ENCODE results near the gene GEMIN2.

- TF ChIP-seq CTCF (IDR thresholded peaks at IDR 0.05): no peak
- TF ChIP-seq ZFX (IDR thresholded peaks at IDR 0.05; ENCODE audit: borderline replicate concordance): no peak
These were observed at the start of gene GEMIN2 for GRCh38 chr14:39114073-39114838.

All from 22Rv1 (cell line).